Activated CD8-positive, alpha-beta memory T cell treated with anti-CD3 and anti-CD28 coated beads for 36 hours (primary cell): ENCODE measurements around the gene ST3GAL5. TPM values are rescaled to one million over a fixed set of nuclear protein-coding genes. Genes with fewer than 3 reads are reported as not detected.
"Not testable (repeated sequence)": the region's sequence is repeated elsewhere in the genome, so short reads cannot be mapped to it uniquely, and the experiment has no call there.

Source experiments
- CTCF ChIA-PET: fragments of 350-600 bp; sonication (Branson Sonifier 250); formaldehyde crosslinking; loops from one replicate; lab custom pipeline; 2021; ENCODE audit warnings: antibody characterized with exemption; lab: Charles Lee
- POLR2A ChIA-PET: fragments of 350-600 bp; sonication (Branson Sonifier 250); formaldehyde crosslinking; loops from one replicate; lab custom pipeline; 2021; ENCODE audit warnings: antibody characterized with exemption; lab: Charles Lee
- total RNA-seq, 2 experiments: library from RNA; stranded (reverse); gene quantifications; one replicate each; pipeline ENCODE4 v1.2.3, GENCODE V29; 2021

ST3GAL5 gene
- total RNA-seq, 2 experiments from 2014 or later, result 11.5 to 11.6 TPM

- ChIA-PET CTCF (interaction anchor here (0.7 to 2.0 kb wide), 3 partner anchors 10 to 35 kb away, joined by 3 to 7 read pairs (median 3); partner anchors contain the start of gene ST3GAL5), POLR2A (interaction anchor here (0.6 to 1.6 kb wide), 5 partner anchors 8 to 185 kb away, joined by 3 to 7 read pairs (median 3); partner anchors contain the start of gene ST3GAL5)
Observed at GRCh38 chr2:85853499-85854165, 35.2 kb downstream of the ST3GAL5 start.

- POLR2A ChIA-PET, result interaction anchor here (0.9 to 1.8 kb wide), 5 partner anchors 9 to 185 kb away, joined by 3 to 7 read pairs (median 3); partner anchors contain the start of gene ST3GAL5
- CTCF ChIA-PET, result interaction anchor here (0.7 kb wide), 1 partner anchor 33 kb away, joined by 3 read pairs; no protein-coding TSS in a partner anchor
Observed at GRCh38 chr2:85852937-85853498, 35.8 kb downstream of the ST3GAL5 start.

- POLR2A ChIA-PET, result interaction anchor here (1.0 to 1.8 kb wide), 3 partner anchors 24 to 186 kb away, joined by 3 to 7 read pairs (median 5); partner anchors contain the start of gene ST3GAL5
- CTCF ChIA-PET, result no interaction called here
Observed at GRCh38 chr2:85852152-85852840, 36.5 kb downstream of the ST3GAL5 start.

- POLR2A ChIA-PET, result interaction anchor here (1.0 to 1.8 kb wide), 2 partner anchors 24 to 37 kb away, joined by 5 to 7 read pairs; partner anchors contain the start of gene ST3GAL5
Observed at GRCh38 chr2:85851253-85852151, 37.3 kb downstream of the ST3GAL5 start.

DNA sequence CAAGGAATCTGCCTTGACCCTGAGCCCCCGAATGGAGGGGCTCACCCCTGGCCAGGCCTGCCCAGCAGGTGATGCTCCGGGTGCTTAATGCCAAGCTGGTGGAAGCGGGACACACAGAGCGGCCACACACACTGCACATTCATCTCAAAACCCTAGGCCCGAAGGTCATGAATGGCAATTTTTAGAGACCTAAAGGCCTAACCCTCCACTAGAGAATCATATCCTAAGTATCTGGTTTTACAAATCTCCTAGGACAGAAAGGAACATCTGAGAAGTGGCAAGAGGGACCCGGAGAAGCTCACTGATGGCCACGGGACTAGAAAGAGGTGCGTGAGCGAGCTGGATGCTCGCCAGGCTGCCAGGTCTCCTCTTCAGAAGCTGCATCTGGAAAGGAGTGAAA is 38.3 kb downstream of the ST3GAL5 start:
- POLR2A ChIA-PET, result no interaction called here
- CTCF ChIA-PET, result interaction anchor here (2.7 kb wide), 1 partner anchor 9 kb away, joined by 6 read pairs; no protein-coding TSS in a partner anchor

More at GRCh38 chr2:85851253-85852151, 37.3 kb downstream of the ST3GAL5 start:
- CTCF ChIA-PET, result interaction anchor here (0.6 to 2.7 kb wide), 2 partner anchors 8 to 24 kb away, joined by 3 to 6 read pairs; no protein-coding TSS in a partner anchor

- ChIA-PET POLR2A (no interaction called here), CTCF (no interaction called here)
Observed at GRCh38 chr2:85847051-85847588, 41.7 kb downstream of the ST3GAL5 start.

GRCh38 chr2:85846411-85846810 is 42.4 kb downstream of the ST3GAL5 start:
- ChIA-PET POLR2A (no interaction called here), CTCF (interaction anchor here (2.0 kb wide), 1 partner anchor 19 kb away, joined by 8 read pairs; no protein-coding TSS in a partner anchor)

GRCh38 chr2:85844486-85844885 is 44.3 kb downstream of the ST3GAL5 start:
- ChIA-PET CTCF (interaction anchor here (1.2 kb wide), 1 partner anchor 190 kb away, joined by 3 read pairs; no protein-coding TSS in a partner anchor), POLR2A (no interaction called here)

DNA sequence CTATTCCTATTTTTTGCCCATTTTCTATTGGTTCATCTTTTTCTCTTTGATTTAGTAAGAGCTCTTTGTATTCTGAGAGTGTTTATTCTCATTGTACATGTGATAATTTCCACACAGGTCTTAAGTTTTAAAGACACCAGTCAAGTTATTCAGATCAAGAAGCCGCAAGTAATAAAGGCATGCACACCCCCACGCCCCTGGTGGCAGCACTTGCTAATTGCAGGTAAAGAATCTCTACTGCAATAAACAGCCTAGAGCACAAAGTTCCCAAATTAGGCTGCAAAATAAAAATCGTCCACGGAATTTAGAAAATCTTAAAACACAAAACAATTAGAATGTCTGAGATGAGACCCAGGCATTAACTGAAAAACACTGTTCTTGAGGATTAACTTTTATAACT is 45.2 kb downstream of the ST3GAL5 start:
- ChIA-PET POLR2A (no interaction called here), CTCF (no interaction called here)

DNA sequence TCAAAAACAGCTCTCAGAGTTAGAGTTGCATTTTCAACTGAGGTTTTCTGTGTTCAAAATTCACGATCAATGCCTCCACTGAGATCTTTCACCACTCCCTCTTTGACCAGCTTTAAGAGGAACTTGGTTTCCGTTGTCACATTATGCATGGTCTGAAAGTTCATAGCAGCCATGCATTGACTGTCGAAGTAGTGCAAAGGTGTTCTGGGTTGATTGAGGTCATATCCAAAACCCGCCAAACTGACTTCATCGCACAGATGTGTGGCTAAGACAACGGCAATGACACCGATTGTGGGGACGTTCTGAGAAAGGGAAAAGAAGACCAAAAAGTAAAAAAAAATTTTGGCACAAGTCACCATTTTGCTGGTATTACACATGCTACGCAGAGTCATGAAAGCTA is 48.7 kb downstream of the ST3GAL5 start:
- POLR2A ChIA-PET, result interaction anchor here (0.6 to 1.0 kb wide), 3 partner anchors 17 to 196 kb away, joined by 3 to 4 read pairs (median 3); partner anchors contain the start of gene ST3GAL5
- CTCF ChIA-PET, result interaction anchor here (0.6 to 2.9 kb wide), 4 partner anchors 13 to 39 kb away, joined by 4 to 11 read pairs (median 4); no protein-coding TSS in a partner anchor

DNA sequence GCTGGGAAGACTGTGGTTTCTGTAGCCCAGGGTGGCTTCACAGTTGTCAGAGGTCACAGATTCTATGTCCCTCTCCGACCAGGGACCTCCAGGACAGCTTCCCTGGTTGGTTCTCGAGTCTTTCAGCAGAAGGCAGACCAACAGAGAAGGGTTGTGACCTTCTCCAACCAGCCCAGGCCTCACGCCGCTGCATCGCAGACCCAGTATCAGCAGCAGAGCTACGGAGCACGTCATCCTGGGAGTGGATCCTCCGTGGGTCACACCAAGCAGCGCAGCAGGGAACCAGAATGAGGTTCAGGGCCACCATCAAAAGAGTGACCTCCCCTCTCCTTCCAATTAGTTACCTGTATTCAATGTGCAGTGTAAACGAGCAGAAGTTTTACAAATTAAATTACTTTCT is 49.3 kb downstream of the ST3GAL5 start:
- ChIA-PET POLR2A (interaction anchor here (1.0 kb wide), 1 partner anchor 49 kb away, joined by 4 read pairs; the partner anchor contains the start of gene ST3GAL5), CTCF (interaction anchor here (0.6 to 2.9 kb wide), 4 partner anchors 12 to 39 kb away, joined by 4 to 11 read pairs (median 4); no protein-coding TSS in a partner anchor)

DNA sequence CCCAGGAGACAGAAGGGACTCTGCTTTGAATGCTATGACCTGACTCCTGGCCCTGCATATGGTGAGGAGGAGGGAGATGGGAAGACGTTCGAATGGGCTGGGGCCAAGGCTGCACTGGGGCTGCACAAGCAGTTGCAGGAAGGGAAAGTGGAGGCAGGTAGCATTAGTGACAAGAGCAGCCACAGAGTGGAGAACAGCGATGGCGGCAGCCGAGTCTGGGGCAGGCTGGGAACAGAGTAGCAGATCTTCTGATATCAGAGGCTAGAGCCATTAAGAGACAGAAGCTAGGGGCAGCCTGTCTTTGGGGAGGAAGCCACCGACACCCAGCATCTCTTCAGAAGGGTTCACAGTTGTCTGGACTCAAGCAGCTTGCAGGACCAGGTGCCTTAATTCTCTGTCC is 50.1 kb downstream of the ST3GAL5 start:
- ChIA-PET CTCF (interaction anchor here (1.7 to 2.9 kb wide), 2 partner anchors 11 to 50 kb away, joined by 4 to 11 read pairs; partner anchors contain the start of gene ST3GAL5), POLR2A (no interaction called here)

GRCh38 chr2:85838181-85838580 is 50.6 kb downstream of the ST3GAL5 start:
- ChIA-PET CTCF (interaction anchor here (1.1 to 2.9 kb wide), 3 partner anchors 11 to 50 kb away, joined by 3 to 11 read pairs (median 4); partner anchors contain the start of gene ST3GAL5), POLR2A (no interaction called here)

- ChIA-PET CTCF (no interaction called here), POLR2A (no interaction called here)
Observed at GRCh38 chr2:85834466-85834865, 54.3 kb downstream of the ST3GAL5 start.

- CTCF ChIA-PET, result interaction anchor here (1.3 to 2.0 kb wide), 4 partner anchors 36 to 248 kb away, joined by 3 to 10 read pairs (median 4); partner anchors contain the start of gene ST3GAL5
- POLR2A ChIA-PET, result no interaction called here
Observed at GRCh38 chr2:85831735-85832134, 57.1 kb downstream of the ST3GAL5 start.

DNA sequence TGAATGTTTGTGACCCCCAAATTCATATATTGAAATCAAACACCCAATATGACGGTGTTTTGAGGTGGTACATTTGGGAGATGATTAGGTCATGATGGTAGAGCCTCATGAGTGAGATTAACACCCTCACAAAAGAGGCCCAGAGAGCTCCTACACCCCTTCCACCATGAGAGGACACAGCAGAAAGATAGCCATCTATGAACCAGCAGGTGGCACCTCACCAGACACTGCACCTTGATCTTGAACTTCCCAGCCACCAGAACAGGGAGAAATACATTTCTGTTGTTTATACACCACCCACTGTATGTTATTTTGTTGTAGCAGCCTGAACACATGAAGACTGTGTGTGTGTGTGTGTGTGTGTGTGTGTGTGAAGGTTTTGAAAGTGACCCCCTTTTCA is 58.1 kb downstream of the ST3GAL5 start:
- CTCF ChIA-PET, result interaction anchor here (0.9 to 2.0 kb wide), 4 partner anchors 56 to 250 kb away, joined by 3 to 10 read pairs (median 3); partner anchors contain the start of gene ST3GAL5
- POLR2A ChIA-PET, result no interaction called here

- CTCF ChIA-PET, result interaction anchor here (1.1 to 3.3 kb wide), 3 partner anchors 58 to 206 kb away, joined by 3 to 27 read pairs (median 25); partner anchors contain the start of gene ST3GAL5
- POLR2A ChIA-PET, result not testable (repeated sequence)
Observed at GRCh38 chr2:85829394-85829793, 59.4 kb downstream of the ST3GAL5 start.
